ENCODE results near the gene ARL5B.

The ARL5B gene

DNA sequence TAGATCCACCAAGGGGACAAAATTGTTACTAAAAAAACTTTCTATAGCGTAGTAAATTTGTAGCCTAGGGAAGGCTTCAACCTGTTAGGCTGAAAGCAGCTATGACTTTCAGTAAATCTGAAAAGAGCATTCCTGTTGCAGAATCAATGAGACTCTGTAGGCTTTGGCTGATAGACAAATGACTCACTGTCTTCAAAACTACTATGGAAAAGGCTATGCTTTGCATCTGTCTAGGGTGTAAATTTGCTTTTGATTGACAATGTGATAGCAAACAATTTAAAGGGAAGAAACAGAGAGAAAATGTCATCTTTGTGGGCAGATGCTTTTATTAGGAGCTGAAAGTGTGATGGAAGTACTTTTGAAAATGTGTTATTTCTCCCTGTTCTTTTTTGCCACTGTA is 60.6 kb downstream of the ARL5B start:
- no peaks in the 10 kb centered on the region for H3K36me3 Mint-ChIP-seq (ENCODE audit: low read depth)

DNA sequence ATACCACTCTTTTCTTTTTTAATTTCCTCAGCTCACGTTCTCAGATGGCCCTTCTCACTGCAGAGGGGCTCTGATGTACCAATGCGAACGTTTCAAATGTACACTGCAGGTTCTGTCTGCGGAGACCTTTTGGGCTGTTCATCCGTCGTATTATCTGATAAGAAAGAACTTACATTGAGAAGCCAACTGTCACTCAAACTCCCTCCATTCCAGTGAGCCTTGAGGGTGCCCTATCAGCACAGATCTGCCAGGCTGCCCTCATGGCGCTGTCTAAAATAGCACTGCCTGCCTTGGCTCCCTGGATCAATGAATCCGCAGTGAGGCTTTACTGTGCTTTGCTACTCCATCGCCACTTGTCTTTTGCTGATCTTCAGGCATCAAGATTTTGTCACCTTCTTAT is 61.8 kb downstream of the ARL5B start:
- H3K4me1 Mint-ChIP-seq, result no peaks in the 10 kb centered on the region
- H3K27me3 Mint-ChIP-seq (ENCODE audit: low read depth, poor library complexity), result peaks cover 3% of the 10 kb centered on the region
- no peaks in the 10 kb centered on the region for H3K9me3 Mint-ChIP-seq
- H3K4me3 Mint-ChIP-seq, result no peak overlapping the region
- no peak overlapping the region for H3K27ac Mint-ChIP-seq
- DNase-seq, result no peak
- no peaks in the 10 kb centered on the region for H3K36me3 Mint-ChIP-seq (ENCODE audit: low read depth)
- TF ChIP-seq, protein P1, sequence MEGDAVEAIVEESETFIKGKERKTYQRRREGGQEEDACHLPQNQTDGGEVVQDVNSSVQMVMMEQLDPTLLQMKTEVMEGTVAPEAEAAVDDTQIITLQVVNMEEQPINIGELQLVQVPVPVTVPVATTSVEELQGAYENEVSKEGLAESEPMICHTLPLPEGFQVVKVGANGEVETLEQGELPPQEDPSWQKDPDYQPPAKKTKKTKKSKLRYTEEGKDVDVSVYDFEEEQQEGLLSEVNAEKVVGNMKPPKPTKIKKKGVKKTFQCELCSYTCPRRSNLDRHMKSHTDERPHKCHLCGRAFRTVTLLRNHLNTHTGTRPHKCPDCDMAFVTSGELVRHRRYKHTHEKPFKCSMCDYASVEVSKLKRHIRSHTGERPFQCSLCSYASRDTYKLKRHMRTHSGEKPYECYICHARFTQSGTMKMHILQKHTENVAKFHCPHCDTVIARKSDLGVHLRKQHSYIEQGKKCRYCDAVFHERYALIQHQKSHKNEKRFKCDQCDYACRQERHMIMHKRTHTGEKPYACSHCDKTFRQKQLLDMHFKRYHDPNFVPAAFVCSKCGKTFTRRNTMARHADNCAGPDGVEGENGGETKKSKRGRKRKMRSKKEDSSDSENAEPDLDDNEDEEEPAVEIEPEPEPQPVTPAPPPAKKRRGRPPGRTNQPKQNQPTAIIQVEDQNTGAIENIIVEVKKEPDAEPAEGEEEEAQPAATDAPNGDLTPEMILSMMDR (IDR thresholded peaks at IDR 0.05), result no peak

More for the DNA sequence above, 60.6 kb downstream of the ARL5B start:
- Mint-ChIP-seq H3K4me1 (no peaks in the 10 kb centered on the region), H3K27ac (no peak overlapping the region), H3K9me3 (no peaks in the 10 kb centered on the region), H3K4me3 (no peak overlapping the region), H3K27me3 (ENCODE audit: low read depth, poor library complexity) (peaks cover 3% of the 10 kb centered on the region)
- TF ChIP-seq, protein P1 (IDR thresholded peaks at IDR 0.05), result no peak
- DNase-seq, result no peak

DNA sequence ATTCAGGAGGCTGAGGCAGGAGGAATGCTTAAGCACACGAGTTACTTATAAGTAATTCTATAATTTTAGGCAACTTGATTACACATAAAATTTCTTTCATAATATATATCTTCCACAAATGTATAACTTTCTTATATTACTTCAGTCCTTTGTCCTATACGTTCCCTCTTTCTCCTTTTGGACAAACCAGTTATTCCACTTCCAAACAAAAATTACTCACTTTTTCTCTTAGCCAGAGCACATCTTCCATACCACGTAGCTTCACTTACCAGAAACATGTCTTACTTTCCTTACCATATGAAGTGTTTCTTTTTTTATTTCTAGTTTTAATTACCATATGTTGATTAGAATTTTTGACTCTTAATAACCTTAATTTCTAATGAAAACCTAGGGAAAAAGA is 64.6 kb downstream of the ARL5B start:
- Mint-ChIP-seq H3K27me3 (ENCODE audit: low read depth, poor library complexity) (no peaks in the 10 kb centered on the region), H3K4me3 (no peak overlapping the region), H3K27ac (no peak overlapping the region), H3K9me3 (peaks cover 5% of the 10 kb centered on the region), H3K4me1 (no peaks in the 10 kb centered on the region), H3K36me3 (ENCODE audit: low read depth) (no peaks in the 10 kb centered on the region)
- TF ChIP-seq, protein P1 (IDR thresholded peaks at IDR 0.05), result no peak
- DNase-seq, result no peak

Measured in nephron progenitor cell (in vitro differentiated cells).